Activated T-helper 1 cell treated with anti-CD3 and anti-CD28 coated beads, Interleukin-2, amount 50 U/mL, for 16 hours (primary cell): ENCODE data around the gene INPP4B.

Experiments used
- DNase-seq, 2 donors: peaks; one replicate each; pipeline ENCODE4 v3.0.0-alpha.2; 2020; ENCODE audit warnings: low read depth in 1 of 2, low spot score in 1 of 2

INPP4B gene

GRCh38 chr4:142485452-142485851, 360.6 kb downstream of the INPP4B start:
- no peak for DNase-seq

DNA sequence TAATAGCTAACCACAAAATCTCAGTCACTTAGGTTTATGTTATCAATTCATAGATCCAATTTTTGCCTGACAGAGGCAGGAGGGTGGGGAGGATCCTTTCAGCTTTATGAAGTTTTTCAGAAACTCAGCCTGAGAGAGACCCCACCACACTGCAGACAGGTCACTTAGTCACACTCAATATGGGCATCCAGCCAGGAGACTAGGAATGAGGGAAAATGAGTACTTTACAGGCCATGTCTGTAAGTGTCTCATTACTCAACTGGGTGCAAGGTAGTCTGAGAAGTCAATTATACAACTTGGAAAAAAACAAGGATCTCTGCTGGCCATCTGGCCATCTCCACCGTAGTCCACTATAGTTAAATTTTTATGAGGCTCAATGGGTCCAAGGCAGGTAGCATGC, 365.9 kb downstream of the INPP4B start:
- DNase-seq: no peak

- no peak for DNase-seq
Measured at GRCh38 chr4:142475663-142476062, 370.4 kb downstream of the INPP4B start.

DNA sequence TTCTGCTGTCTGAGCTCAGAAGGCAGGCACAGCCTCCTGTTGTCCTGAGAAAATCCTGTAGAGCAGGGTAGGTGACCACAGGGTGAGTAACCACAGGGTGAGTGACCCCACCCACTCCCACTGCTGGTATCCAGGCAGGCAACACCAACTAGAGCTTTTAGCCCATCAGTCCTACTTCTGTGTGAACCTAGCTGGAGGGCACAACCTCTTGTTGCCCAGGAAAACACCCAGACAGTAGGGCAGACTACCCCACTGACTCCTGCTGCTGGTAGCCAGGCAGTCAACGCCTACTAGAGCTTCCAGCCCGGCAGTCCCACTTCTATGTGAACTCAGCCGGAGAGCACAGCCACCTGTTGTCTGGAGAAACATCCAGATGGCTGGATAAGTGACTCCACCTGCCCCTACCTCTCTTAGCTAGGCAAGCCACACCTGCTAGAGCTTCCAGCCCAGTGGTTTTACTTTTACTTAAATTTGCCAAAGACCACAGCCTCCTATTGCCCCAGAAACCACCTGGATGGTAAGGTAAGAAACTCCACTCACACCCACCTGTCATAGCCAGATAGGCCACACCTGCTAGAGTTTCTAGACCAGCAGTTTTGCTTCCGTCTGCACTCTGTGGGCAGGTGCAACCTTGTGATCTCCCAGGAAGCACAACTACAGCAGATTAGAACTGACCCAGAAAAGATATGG, 371.6 kb downstream of the INPP4B start:
- DNase-seq: no peak

GRCh38 chr4:142473960-142474338, 372.2 kb downstream of the INPP4B start:
- DNase-seq: no peak

- DNase-seq: no peak
Measured at GRCh38 chr4:142473218-142473959, 372.7 kb downstream of the INPP4B start.

DNA sequence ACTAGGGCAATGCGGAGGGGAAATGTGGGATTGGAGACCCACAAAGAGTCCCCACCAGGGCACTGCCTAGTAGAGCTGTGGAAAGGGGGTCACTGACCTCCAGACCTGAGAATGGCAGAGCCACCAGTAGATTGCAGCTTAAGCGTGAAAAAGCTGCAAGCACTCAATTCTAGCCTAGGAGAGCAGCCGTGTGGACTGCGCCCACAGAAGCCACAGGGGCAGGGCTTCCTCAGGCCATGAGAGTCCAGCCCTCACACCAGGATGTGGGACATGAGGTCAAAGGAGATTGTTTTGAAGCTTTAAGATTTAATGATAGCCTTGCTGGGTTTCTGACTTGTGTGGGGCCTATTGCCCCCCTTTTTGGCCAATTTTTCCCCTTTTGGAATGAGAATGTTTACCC, 379.0 kb downstream of the INPP4B start:
- no peak for DNase-seq

DNA sequence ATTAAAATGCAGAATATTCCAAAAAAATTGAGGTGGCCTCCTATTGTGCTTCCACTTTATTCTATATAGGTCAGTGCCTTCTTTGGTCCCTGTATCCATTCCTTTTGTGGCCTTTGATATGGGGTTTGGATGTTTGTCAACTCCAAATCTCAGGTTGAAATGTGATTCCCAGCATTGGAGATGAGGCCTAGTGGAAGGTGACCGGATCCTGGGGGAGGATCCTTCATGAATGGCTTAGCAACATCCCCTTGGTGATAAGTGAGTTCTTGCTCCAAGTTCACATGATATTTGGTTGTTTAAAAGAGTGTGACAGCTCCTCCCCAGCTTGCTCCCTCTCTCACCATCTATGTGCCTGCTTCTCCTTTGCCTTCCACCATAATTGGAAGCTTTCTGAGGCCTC, 380.6 kb downstream of the INPP4B start:
- no peak for DNase-seq

GRCh38 chr4:142463206-142463605, 382.9 kb downstream of the INPP4B start:
- no peak for DNase-seq

GRCh38 chr4:142452161-142452855, 393.8 kb downstream of the INPP4B start:
- no peak for DNase-seq

DNA sequence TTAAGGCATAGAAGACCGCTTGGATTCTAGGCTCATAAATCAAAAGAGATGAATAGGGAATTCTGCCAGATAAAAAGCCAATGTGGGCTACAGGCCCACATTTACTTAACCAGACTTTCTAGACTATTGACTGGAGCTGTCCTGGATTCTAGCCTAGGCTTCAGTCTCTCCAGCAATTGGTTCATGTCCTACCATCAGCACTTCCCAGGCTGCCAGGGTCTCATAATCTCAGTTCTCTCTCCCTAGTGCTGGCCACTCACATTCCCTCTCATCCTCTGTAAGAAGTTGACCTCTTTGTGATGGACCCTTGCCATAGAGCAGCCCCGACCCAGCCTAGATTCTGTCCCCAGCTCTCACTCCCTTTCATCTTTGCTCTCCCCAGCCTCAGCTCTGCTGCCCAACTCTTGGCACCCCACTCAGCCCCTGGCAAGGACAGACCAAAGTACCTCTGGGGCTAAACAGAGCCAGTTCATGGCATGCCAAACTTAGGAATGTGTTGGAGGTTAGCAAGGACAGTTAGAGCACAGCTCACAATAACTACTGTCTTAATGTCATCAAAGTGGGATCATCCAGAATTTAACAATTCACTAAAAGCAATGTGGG, 396.2 kb downstream of the INPP4B start:
- DNase-seq: no peak

- no peak for DNase-seq
Measured at GRCh38 chr4:142447009-142447408, 399.1 kb downstream of the INPP4B start.

GRCh38 chr4:142443469-142443868, 402.6 kb downstream of the INPP4B start:
- DNase-seq: no peak

GRCh38 chr4:142440093-142440492, 406.0 kb downstream of the INPP4B start:
- DNase-seq: no peak

DNA sequence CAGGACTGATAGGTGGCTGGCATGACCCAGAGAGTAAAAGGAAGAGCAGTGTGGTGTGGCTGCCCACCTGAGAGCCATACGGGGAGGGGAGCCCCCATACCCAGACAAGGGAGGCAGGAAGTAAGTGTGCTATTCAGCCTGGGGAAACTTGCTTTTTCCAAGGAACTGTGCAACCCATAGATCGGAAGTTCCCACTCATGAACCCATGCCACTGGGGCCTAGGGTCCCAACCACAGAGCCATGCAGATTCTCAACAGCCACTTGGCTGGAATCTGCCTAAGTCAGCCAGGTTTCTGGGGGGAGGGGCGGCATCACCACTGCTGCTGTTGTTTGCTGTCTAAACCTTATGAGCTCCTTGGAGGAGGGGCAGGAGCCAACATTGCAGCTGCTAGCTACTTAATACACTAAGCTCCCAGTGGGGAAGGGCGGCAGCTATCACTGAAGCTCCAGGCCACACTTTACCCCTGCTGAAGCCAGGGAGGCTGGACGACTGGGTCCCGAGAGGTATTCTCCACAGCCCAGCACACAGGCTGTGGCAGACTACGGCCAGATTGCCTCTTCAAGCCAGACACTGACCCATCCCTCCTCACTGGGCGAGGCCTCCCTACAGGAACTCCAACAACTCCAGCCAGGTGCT, 410.4 kb downstream of the INPP4B start:
- DNase-seq: no peak

DNA sequence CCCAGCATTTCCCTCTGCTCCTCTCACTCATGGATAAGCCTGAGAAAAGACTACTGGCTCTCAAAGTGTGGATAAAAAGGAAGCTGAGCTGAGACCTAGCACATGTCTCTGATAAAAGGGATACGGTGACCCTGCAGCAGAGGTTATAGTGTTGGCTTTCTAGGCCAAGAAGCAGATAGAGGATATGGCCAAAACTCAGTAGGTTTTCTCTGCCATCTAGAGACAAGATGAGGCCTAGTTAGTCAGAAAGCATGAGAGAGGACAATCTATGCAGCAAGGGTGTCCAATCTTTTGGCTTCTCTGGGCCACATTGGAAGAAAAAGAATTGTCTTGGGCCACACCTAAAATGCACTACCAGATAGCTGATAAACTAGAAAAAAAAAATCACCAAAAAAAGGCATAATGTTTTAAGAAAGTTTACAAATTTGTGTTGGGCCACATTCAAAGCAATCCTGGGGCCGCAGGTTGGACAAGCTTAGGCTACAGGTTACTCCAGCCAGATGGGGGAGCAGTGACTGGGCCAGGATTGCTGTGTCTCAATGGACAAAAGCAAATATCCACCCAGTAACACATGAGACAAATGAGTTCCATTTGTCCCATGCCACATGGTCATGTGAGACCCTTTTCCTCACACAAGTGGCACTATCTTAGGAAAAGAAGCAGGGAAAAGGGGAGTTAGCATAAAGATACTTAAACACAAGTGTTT, 411.4 kb downstream of the INPP4B start:
- no peak for DNase-seq

DNA sequence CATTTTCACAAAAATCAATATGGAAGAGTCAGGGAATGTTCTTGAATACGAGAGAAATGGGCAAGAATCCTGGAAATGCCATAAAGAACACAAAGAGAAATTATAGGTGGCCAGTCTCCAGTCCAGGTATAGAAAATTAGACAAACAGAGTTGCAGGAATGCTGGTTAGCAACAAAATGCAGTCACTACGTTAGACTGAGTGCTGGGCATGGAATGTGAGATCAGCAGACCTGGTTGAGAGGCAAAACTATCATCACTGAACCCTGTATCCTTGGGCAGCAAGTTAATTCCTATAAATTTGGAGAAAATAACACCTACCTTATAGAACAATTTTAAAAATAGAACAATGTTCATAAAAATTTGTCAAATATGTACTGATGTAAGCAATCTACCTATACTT, 417.4 kb downstream of the INPP4B start:
- no peak for DNase-seq

DNA sequence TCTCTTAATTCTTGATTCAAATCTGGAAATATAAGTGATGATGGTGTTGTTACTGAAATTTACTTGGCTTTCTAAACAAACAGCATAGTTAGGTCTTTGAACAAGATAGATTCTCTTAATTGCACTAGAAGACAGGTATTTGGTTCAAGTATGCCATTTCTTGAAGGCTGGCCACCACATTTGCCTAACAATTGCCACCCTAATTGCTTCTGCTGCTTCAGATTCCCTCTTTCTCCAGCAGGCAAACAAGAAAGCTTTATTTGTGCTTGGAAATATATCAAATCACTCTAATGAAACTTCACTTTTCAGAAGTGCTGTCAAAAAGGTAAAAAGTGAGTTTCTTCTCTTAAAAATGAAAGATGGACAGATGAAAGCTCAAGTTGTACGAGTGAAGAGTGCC, 418.6 kb downstream of the INPP4B start:
- no peak for DNase-seq

GRCh38 chr4:142423861-142424260, 422.2 kb downstream of the INPP4B start:
- no peak for DNase-seq

DNA sequence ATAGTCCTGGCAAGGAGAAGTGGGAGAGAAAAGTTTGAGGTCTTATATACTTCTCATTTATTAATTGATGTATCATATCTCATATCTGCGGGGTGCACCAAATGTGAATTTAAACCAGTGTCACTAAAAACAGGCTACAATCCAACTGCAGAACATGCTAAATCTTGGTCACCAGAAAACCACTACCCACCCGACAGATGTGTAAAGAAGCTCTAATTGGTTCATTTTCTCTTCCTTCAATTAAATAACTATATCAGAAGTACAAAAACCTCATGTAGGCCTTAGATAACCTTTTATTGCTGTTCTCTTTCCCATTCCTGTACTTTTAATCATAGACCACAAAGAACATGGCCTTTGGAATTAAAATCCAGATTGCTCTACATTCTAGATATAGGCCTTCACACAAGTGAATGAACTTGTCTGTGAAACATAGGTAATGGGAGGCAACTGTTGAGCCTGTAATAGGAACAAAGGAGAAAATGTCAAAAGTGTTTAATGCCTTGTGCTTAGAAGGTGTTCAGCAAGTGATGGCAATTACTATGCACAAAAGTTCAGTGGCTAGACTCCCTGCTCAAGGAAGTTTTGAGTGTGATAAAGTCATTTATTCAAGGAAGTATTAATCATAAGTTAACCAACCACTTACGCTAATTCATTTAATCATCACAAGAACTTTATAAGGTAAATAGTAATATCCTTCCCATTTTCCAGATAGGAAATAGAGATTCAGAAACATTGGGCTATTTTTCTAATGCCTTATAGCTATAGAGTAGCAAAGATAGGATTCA, 425.6 kb downstream of the INPP4B start:
- DNase-seq: no peak
